Adrenal gland (tissue), 12 donors: Measurements from ENCODE around the gene SNX11. TPM values are rescaled to one million over a fixed set of nuclear protein-coding genes. Genes with fewer than 3 reads are reported as not detected.

Source experiments
- DNase-seq, 7 donors: peaks; one replicate each; pipeline ENCODE4 v3.0.0-alpha.2; 2019 to 2020
- H3K27ac ChIP-seq, 5 donors: fragments of 200-600 bp; sonication (generic) in 4 of 5; 1 replicate in 3 of 5; 2 replicates in 2 of 5; pipeline versions ENCODE4 v1.5.1 to v1.8.0; 2016 to 2020; ENCODE audit warnings: mild to moderate bottlenecking in 1 of 5
- H3K27me3 ChIP-seq: fragments of 200-600 bp; 2 replicates; pipeline ENCODE4 v1.8.0; 2021
- H3K36me3 ChIP-seq, 2 donors: fragments of 200-600 bp; replicated peaks in 1 of 2; 1 replicate in 1 of 2; 2 replicates in 1 of 2; pipeline versions ENCODE4 v1.5.1 to v1.8.0; 2018 to 2022
- H3K4me1 ChIP-seq, 2 donors: fragments of 200-600 bp; replicated peaks in 1 of 2; 1 replicate in 1 of 2; 2 replicates in 1 of 2; pipeline versions ENCODE4 v1.5.1 to v1.8.0; 2018 to 2021
- H3K4me3 ChIP-seq, 4 donors: fragments of 200-600 bp; sonication (generic) in 3 of 4; one replicate each; pipeline ENCODE4 v1.5.1; 2016 to 2018
- H3K9me3 ChIP-seq, 3 donors: fragments of 200-600 bp; sonication (generic) in 1 of 3; replicated peaks in 1 of 3; 1 replicate in 2 of 3; 2 replicates in 1 of 3; pipeline versions ENCODE4 v1.5.1 to v1.8.0; 2016 to 2021
- CTCF ChIP-seq, 6 experiments: fragments of 450-650 bp in 4 of 6; fragments of 200-600 bp in 2 of 6; sonication (generic) in 1 of 6; IDR thresholded peaks; 1 replicate in 5 of 6; 2 replicates in 1 of 6; pipeline versions ENCODE4 v1.5.1 to v1.8.0; 2016 to 2021; ENCODE audit warnings: antibody characterized with exemption in 6 of 6, mild to moderate bottlenecking in 2 of 6, moderate library complexity in 1 of 6
- POLR2A ChIP-seq, 2 donors: fragments of 450-650 bp; IDR thresholded peaks; one replicate each; pipeline ENCODE4 v1.6.1; 2017; ENCODE audit warnings: antibody characterized with exemption in 2 of 2, mild to moderate bottlenecking in 2 of 2, moderate library complexity in 1 of 2
- WGBS, 4 donors: extraction: QIAGEN DNeasy Blood & Tissue Kit in 2 of 4; methylation state at CpG; one replicate each; pipeline versions ENCODE4 v1.1.5 to v1.1.7; 2013 to 2017; 5-methylcytosine and 5-hydroxymethylcytosine counted together
- intact Hi-C, 2 donors: fragments of 100-400 bp; cut with DNase I; formaldehyde crosslinking; loops; one replicate each; pipeline versions ENCODE4 v1.14.1 to v1.15.0; 2022 to 2023
- polyA plus RNA-seq, 3 donors: library from polyadenylated mRNA; stranded (reverse); fragments of 200-250 nt in 2 of 3; fragments of 350-450 nt in 1 of 3; fragmentation: Illumina TruSeq in 1 of 3; extraction: RNeasy Lipid Tissue Mini Kit (QIAGEN cat#74804) in 1 of 3; gene quantifications; one replicate each; pipeline ENCODE4 v1.2.3, GENCODE V29; 2013 to 2014
- total RNA-seq, 9 donors: library from RNA; depleted of rRNA in 4 of 9; stranded (reverse); fragments of >200 nt in 4 of 9; fragments of 120-200 nt in 1 of 9; fragmentation: NEBNext Ultra II Directional in 1 of 9; extraction: Animal tissue kit (Norgen Biotek cat#: 25700) in 1 of 9; gene quantifications; one replicate each; pipeline versions ENCODE4 v1.1.0 to v1.2.4, GENCODE V29; 2013 to 2023
- donor health status: healthy with polysubstance abuse.
- donor health status: Bipolar disorder and iron deficiency.
- donor health status: DM: yes; HTN: yes; CAD: no.
- donor health status: DM: no; HTN: no; CAD: no.
- donor health status: DM: no; HTN: no; CAD: no.
- donor health status: DM: yes; HTN: yes; CAD: no.

The SNX11 gene
- total and polyA plus RNA-seq, 12 donors: 6.7 to 29.9 (median 15.2) TPM

GRCh38 chr17:48128400-48128799 lies 20.8 kb downstream of the SNX11 start:
- 31 to 44% (median 40%) methylated on average over 5 of the region's 5 CpGs for WGBS, 4 donors
- Histone ChIP-seq H3K4me3 (no peak overlapping the region), H3K27me3 (no peaks in the 10 kb centered on the region), H3K4me1 (no peaks in the 10 kb centered on the region), H3K27ac (no peak overlapping the region), H3K36me3 (peaks cover 0 to under 1% of the 10 kb centered on the region in 2 donors), H3K9me3 (no peaks in the 10 kb centered on the region)
- TF ChIP-seq POLR2A (IDR thresholded peaks at IDR 0.05) (no peak), CTCF (IDR thresholded peaks at IDR 0.05) (no peak)
- intact Hi-C loops: loop anchor here (5.0 kb wide), 3 partner anchors 46 to 101 kb away; no protein-coding TSS in a partner anchor
- no peak for DNase-seq

GRCh38 chr17:48129981-48130380 lies 22.4 kb downstream of the SNX11 start:
- H3K36me3 ChIP-seq: no peaks in the 10 kb centered on the region
- H3K4me1 ChIP-seq: no peaks in the 10 kb centered on the region
- H3K4me3 ChIP-seq: no peak overlapping the region
- TF ChIP-seq POLR2A (IDR thresholded peaks at IDR 0.05) (no peak), CTCF (IDR thresholded peaks at IDR 0.05) (no peak)
- DNase-seq: no peak
- intact Hi-C loops: loop anchor here (5.0 kb wide), 3 partner anchors 48 to 103 kb away; no protein-coding TSS in a partner anchor
- peak overlapping the region in 1 of 5 donors; percentile 1 for H3K27ac ChIP-seq
- H3K27me3 ChIP-seq: no peaks in the 10 kb centered on the region
- WGBS, 4 donors: 56 to 80% (median 60%) methylated on average over 5 of the region's 5 CpGs
- H3K9me3 ChIP-seq: no peaks in the 10 kb centered on the region

GRCh38 chr17:48131216-48131824 lies 23.8 kb downstream of the SNX11 start:
- Histone ChIP-seq H3K4me1 (no peaks in the 10 kb centered on the region), H3K27me3 (no peaks in the 10 kb centered on the region), H3K9me3 (no peaks in the 10 kb centered on the region), H3K27ac (no peak overlapping the region), H3K4me3 (no peak overlapping the region), H3K36me3 (no peaks in the 10 kb centered on the region)
- peak; percentile 45 to 79 (median 65) for DNase-seq
- intact Hi-C loops: loop anchor here in 1 of 2 donors (5.0 kb wide), 1 partner anchor 104 kb away; no protein-coding TSS in a partner anchor
- TF ChIP-seq CTCF (IDR thresholded peaks at IDR 0.05) (peak; percentile 68 to 87 (median 84)), POLR2A (IDR thresholded peaks at IDR 0.05) (no peak)
- WGBS, 4 donors: 34 to 48% (median 45%) methylated on average over 4 of the region's 4 CpGs

GRCh38 chr17:48132385-48132784 lies 24.8 kb downstream of the SNX11 start:
- no peaks in the 10 kb centered on the region for H3K36me3 ChIP-seq
- intact Hi-C loops: loop anchor here in 1 of 2 donors (5.0 kb wide), 1 partner anchor 105 kb away; no protein-coding TSS in a partner anchor
- DNase-seq: peak in 2 of 7 donors; percentile 22 to 39
- peak overlapping the region in 1 of 5 donors; percentile 66 for H3K27ac ChIP-seq
- no peaks in the 10 kb centered on the region for H3K27me3 ChIP-seq
- no peaks in the 10 kb centered on the region for H3K9me3 ChIP-seq
- WGBS, 4 donors: 60 to 74% (median 64%) methylated on average over 5 of the region's 5 CpGs
- H3K4me1 ChIP-seq: no peaks in the 10 kb centered on the region
- TF ChIP-seq POLR2A (IDR thresholded peaks at IDR 0.05) (no peak), CTCF (IDR thresholded peaks at IDR 0.05) (no peak)
- H3K4me3 ChIP-seq: no peak overlapping the region
